Upper lobe of right lung (tissue), 1 donor: Measurements from ENCODE around the gene KCNG3. TPM values are rescaled to one million over a fixed set of nuclear protein-coding genes. Genes with fewer than 3 reads are reported as not detected.

ENCODE experiments used
- ATAC-seq: fragments of 200-7000 bp; cut with Tn5 transposase; one replicate; pipeline ENCODE4 v1.9.1; 2020; ENCODE audit warnings: mild to moderate bottlenecking, moderate library complexity
- DNase-seq: peaks from one replicate; pipeline ENCODE4 v3.0.0-alpha.2; 2020
- H3K27ac ChIP-seq: fragments of 200-600 bp; one replicate; pipeline ENCODE4 v1.8.0; 2022
- H3K27me3 ChIP-seq: fragments of 200-600 bp; one replicate; pipeline ENCODE4 v1.8.0; 2022; ENCODE audit warnings: mild to moderate bottlenecking
- H3K36me3 ChIP-seq: fragments of 200-600 bp; one replicate; pipeline ENCODE4 v1.8.0; 2022
- H3K4me1 ChIP-seq: fragments of 200-600 bp; one replicate; pipeline ENCODE4 v1.8.0; 2022
- H3K4me3 ChIP-seq: fragments of 200-600 bp; one replicate; pipeline ENCODE4 v1.8.0; 2022; ENCODE audit warnings: mild to moderate bottlenecking
- H3K9me3 ChIP-seq: fragments of 200-600 bp; one replicate; pipeline ENCODE4 v1.8.0; 2022
- intact Hi-C: fragments of 100-400 bp; cut with DNase I; formaldehyde crosslinking; loops from one replicate; pipeline ENCODE4 v1.11.0; 2022
- total RNA-seq: library from RNA; stranded (reverse); fragmentation: NEBNext Ultra II Directional; extraction: Animal tissue kit (Norgen Biotek cat#: 25700); gene quantifications from one replicate; pipeline ENCODE4 v1.2.1, GENCODE V29; 2021
- TF ChIP-seq, protein P1 (sequence below): fragments of 200-600 bp; IDR thresholded peaks from one replicate; pipeline ENCODE4 v1.8.0; 2022; ENCODE audit warnings: antibody characterized with exemption
- donor health status: DM: no; HTN: yes; CAD: no; lungs with severe emphysema.

The KCNG3 gene
- total RNA-seq, 1 donor from 2014 or later = 1.3 TPM

DNA sequence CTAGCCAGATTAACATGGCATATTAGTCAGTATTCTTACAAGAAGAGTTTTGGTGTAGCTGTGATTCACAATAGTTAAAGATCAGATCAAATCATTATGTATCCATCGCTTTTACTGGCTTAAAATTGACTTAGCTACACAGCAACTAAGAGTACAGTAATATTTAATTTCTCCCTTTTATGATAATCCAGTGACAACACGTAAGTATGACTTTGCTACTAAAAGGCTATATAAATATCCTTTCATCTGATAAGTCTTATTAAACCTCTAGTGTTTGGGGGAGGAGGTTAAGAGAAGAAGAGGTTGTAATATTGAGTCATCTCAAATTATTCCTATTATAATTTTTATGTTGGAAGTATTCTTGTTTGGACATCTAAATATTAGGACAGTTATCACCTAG is 51.0 kb downstream of the KCNG3 start:
- no peaks in the 10 kb centered on the region for H3K9me3 ChIP-seq
- H3K27ac ChIP-seq = no peak overlapping the region
- DNase-seq (no peak), ATAC-seq (no peak)
- TF ChIP-seq, protein P1, sequence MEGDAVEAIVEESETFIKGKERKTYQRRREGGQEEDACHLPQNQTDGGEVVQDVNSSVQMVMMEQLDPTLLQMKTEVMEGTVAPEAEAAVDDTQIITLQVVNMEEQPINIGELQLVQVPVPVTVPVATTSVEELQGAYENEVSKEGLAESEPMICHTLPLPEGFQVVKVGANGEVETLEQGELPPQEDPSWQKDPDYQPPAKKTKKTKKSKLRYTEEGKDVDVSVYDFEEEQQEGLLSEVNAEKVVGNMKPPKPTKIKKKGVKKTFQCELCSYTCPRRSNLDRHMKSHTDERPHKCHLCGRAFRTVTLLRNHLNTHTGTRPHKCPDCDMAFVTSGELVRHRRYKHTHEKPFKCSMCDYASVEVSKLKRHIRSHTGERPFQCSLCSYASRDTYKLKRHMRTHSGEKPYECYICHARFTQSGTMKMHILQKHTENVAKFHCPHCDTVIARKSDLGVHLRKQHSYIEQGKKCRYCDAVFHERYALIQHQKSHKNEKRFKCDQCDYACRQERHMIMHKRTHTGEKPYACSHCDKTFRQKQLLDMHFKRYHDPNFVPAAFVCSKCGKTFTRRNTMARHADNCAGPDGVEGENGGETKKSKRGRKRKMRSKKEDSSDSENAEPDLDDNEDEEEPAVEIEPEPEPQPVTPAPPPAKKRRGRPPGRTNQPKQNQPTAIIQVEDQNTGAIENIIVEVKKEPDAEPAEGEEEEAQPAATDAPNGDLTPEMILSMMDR = no peak
- intact Hi-C loops = no loop called here
- H3K4me1 ChIP-seq = no peaks in the 10 kb centered on the region
- H3K4me3 ChIP-seq = no peak overlapping the region
- H3K36me3 ChIP-seq = no peaks in the 10 kb centered on the region
- no peaks in the 10 kb centered on the region for H3K27me3 ChIP-seq

DNA sequence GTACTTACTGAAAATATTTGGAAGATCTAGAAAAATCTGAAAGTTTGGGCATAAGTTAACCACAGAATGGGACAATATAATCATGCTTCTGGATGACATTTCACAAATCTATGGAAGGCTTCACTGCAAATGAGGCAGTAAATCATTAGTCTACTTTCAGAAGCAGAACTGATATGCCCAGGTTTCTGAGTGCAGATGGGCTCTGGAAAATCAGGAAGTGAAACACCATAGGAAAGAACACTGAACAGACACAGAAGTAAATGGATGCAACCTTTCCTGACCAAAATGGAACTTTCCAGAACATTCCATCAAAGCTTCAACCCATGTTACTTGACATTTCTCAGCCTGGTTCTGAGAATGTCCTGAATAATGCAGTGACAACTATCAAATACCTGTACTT is 55.1 kb downstream of the KCNG3 start:
- H3K36me3 ChIP-seq = no peaks in the 10 kb centered on the region
- H3K27ac ChIP-seq = no peak overlapping the region
- ATAC-seq (peak; percentile 43), DNase-seq (no peak)
- no peaks in the 10 kb centered on the region for H3K27me3 ChIP-seq
- no peaks in the 10 kb centered on the region for H3K4me1 ChIP-seq
- no peak overlapping the region for H3K4me3 ChIP-seq
- intact Hi-C loops = no loop called here
- no peaks in the 10 kb centered on the region for H3K9me3 ChIP-seq
- TF ChIP-seq, protein P1 = no peak

DNA sequence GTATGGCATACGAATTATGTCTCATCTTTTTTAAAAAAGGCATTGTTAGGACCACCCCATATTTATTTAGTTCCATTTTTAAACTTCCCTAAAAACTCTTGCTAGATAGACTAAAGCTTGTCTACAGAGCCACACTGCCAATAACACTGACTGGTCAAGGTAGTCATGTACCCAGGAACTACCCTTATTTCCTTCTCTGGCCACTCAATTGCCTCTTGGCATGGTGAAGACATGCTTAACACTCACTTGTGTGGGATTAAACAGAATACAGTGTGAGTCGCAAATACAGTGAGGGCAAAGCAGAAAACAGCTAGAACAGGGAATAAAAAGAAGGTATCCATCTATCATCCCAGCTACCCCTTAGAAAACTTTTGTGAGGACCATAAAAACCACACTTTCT is 57.4 kb downstream of the KCNG3 start:
- peak; percentile 78 for ATAC-seq
- TF ChIP-seq, protein P1 = no peak
- DNase-seq = no peak
- intact Hi-C loops = no loop called here
- Histone ChIP-seq H3K27me3 (no peaks in the 10 kb centered on the region), H3K4me1 (no peaks in the 10 kb centered on the region), H3K4me3 (no peak overlapping the region), H3K36me3 (no peaks in the 10 kb centered on the region), H3K9me3 (no peaks in the 10 kb centered on the region), H3K27ac (no peak overlapping the region)

DNA sequence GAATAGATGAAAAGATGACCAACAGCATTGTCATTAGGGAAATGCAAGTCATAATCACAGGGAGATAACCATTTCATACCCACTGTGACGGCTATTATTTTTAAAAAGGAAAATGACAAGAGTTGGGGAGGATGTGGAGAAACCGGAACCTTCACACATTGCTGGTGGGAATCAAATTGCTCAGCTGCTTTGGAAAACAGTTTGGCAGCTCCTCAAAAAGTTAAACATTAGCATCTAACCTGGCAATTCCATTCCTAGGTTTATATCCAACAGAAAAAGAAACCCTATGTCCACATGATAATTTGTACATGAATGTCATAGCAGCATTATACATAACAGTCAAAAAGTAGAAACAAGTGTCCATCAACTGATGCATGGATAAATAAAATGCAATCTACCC is 58.2 kb downstream of the KCNG3 start:
- DNase-seq = no peak
- no peaks in the 10 kb centered on the region for H3K9me3 ChIP-seq
- no peak for ATAC-seq
- intact Hi-C loops = no loop called here
- H3K36me3 ChIP-seq = no peaks in the 10 kb centered on the region
- H3K4me1 ChIP-seq = no peaks in the 10 kb centered on the region
- no peaks in the 10 kb centered on the region for H3K27me3 ChIP-seq
- H3K27ac ChIP-seq = no peak overlapping the region
- no peak overlapping the region for H3K4me3 ChIP-seq
- TF ChIP-seq, protein P1 = no peak

DNA sequence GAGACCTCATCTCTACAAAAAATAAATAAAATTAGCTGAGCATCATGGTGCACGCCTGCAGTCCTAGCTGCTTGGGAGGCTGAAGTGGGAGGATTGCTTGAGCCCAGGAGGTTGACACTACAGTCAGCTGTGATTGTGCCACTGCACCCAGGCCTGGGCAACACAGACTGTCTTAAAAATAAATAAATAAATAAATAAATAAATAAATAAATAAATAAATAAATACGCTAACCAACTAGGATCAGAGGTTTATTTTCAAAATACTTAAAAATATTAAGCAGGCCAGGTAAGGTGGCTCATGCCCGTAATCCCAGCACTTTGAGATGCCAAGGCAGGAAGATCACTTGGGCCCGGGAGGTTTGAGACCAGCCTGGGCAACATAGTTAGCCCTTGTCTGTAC is 63.6 kb downstream of the KCNG3 start:
- TF ChIP-seq, protein P1 = no peak
- intact Hi-C loops = no loop called here
- Histone ChIP-seq H3K4me1 (no peaks in the 10 kb centered on the region), H3K9me3 (no peaks in the 10 kb centered on the region), H3K36me3 (no peaks in the 10 kb centered on the region), H3K27ac (no peak overlapping the region), H3K27me3 (no peaks in the 10 kb centered on the region), H3K4me3 (no peak overlapping the region)
- ATAC-seq = no peak
- DNase-seq = no peak

DNA sequence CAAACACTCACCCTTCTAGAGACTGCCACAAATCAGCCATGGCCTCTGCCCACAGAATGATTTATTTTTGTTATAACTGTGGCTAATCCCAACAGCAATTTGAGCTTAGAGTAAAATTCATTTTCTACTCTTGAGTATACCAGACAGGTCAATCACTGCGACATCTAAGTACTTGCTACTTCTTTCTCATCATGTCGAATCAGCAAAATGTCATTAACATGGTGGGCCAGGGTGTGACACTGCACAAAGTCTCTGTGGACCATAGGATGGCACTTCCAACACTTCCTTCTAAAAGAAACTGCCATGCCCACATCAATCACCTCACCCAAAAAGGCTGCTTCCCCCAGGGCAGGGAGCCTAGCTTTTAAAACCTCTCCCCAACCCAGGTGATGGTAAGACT is 64.4 kb downstream of the KCNG3 start:
- DNase-seq = no peak
- TF ChIP-seq, protein P1 = no peak
- no peak for ATAC-seq

More for the DNA sequence above, 64.4 kb downstream of the KCNG3 start:
- Histone ChIP-seq H3K27me3 (no peaks in the 10 kb centered on the region), H3K4me3 (no peak overlapping the region), H3K27ac (no peak overlapping the region), H3K9me3 (no peaks in the 10 kb centered on the region), H3K4me1 (no peaks in the 10 kb centered on the region), H3K36me3 (no peaks in the 10 kb centered on the region)
- intact Hi-C loops = no loop called here
